H9 (cell line): ENCODE results near the gene TEX19. TPM values are rescaled to one million over a fixed set of nuclear protein-coding genes. Genes with fewer than 3 reads are reported as not detected.
"Not testable (repeated sequence)": the region's sequence is repeated elsewhere in the genome, so short reads cannot be mapped to it uniquely, and the experiment has no call there.

Experiments
- DNase-seq: peaks from one replicate; pipeline ENCODE4 v3.0.0-alpha.2; 2017
- H2AFZ ChIP-seq: one replicate; pipeline ENCODE4 v1.6.1; 2013; ENCODE audit warnings: mild to moderate bottlenecking, low read length, control low read depth, moderate library complexity
- H2AK5ac ChIP-seq: 2 replicates; pipeline ENCODE4 v1.6.1; 2013; ENCODE audit warnings: low read length, control low read depth, mixed read lengths; ENCODE audit not compliant: insufficient read length
- H2BK120ac ChIP-seq: one replicate; pipeline ENCODE4 v1.6.1; 2013; ENCODE audit warnings: low read depth, mild to moderate bottlenecking, low read length, control low read depth, inconsistent platforms; ENCODE audit not compliant: poor library complexity, severe bottlenecking
- H2BK12ac ChIP-seq: 2 replicates; pipeline ENCODE4 v1.6.1; 2013; ENCODE audit warnings: low read length, control low read depth, mixed read lengths, low read depth; ENCODE audit not compliant: insufficient read length
- H2BK15ac ChIP-seq: 2 replicates; pipeline ENCODE4 v1.6.1; 2013; ENCODE audit warnings: low read depth, low read length, control low read depth
- H2BK20ac ChIP-seq: one replicate; pipeline ENCODE4 v1.6.1; 2013; ENCODE audit warnings: low read depth, mild to moderate bottlenecking, low read length, control low read depth, inconsistent platforms; ENCODE audit not compliant: poor library complexity, severe bottlenecking
- H2BK5ac ChIP-seq: 2 replicates; pipeline ENCODE4 v1.6.1; 2013; ENCODE audit warnings: low read length, control low read depth, mixed read lengths; ENCODE audit not compliant: insufficient read length
- H3K14ac ChIP-seq: 2 replicates; pipeline ENCODE4 v1.6.1; 2013; ENCODE audit warnings: low read length, control low read depth; ENCODE audit not compliant: insufficient read depth
- H3K18ac ChIP-seq: 2 replicates; pipeline ENCODE4 v1.6.1; 2013; ENCODE audit warnings: low read depth, mild to moderate bottlenecking, mixed read lengths, low read length, control low read depth; ENCODE audit not compliant: insufficient read length
- H3K23ac ChIP-seq: 2 replicates; pipeline ENCODE4 v1.6.1; 2013; ENCODE audit warnings: low read length, control low read depth, mixed read lengths, low read depth; ENCODE audit not compliant: insufficient read length
- H3K23me2 ChIP-seq: 2 replicates; pipeline ENCODE4 v1.6.1; 2013; ENCODE audit warnings: low read depth, mild to moderate bottlenecking, mixed read lengths, low read length, control low read depth; ENCODE audit not compliant: insufficient read length, poor library complexity, severe bottlenecking
- H3K27ac ChIP-seq: 2 replicates; pipeline ENCODE4 v1.5.1; 2013; ENCODE audit warnings: low read length, control low read depth, mixed read lengths, low read depth; ENCODE audit not compliant: insufficient read length
- H3K27me3 ChIP-seq: 2 replicates; pipeline ENCODE4 v1.6.1; 2013; ENCODE audit warnings: low read length, control low read depth, inconsistent platforms; ENCODE audit not compliant: insufficient read depth
- H3K4ac ChIP-seq: 2 replicates; pipeline ENCODE4 v1.6.1; 2013; ENCODE audit warnings: low read depth, mild to moderate bottlenecking, control low read depth, inconsistent platforms, low read length, moderate library complexity
- H3K4me1 ChIP-seq: 2 replicates; pipeline ENCODE4 v1.6.1; 2013; ENCODE audit warnings: low read length, control low read depth, inconsistent platforms; ENCODE audit not compliant: insufficient read depth
- H3K4me2 ChIP-seq: 2 replicates; pipeline ENCODE4 v1.6.1; 2013; ENCODE audit warnings: low read length, control low read depth, mixed read lengths; ENCODE audit not compliant: insufficient read length, insufficient read depth
- H3K56ac ChIP-seq: 2 replicates; pipeline ENCODE4 v1.6.1; 2013; ENCODE audit warnings: low read depth, mild to moderate bottlenecking, mixed read lengths, low read length, control low read depth; ENCODE audit not compliant: insufficient read length
- H3K79me1 ChIP-seq: 2 replicates; pipeline ENCODE4 v1.6.1; 2013; ENCODE audit warnings: low read depth, mild to moderate bottlenecking, moderate library complexity, low read length, control low read depth, inconsistent platforms; ENCODE audit not compliant: insufficient read depth, poor library complexity, severe bottlenecking
- H3K79me2 ChIP-seq: 2 replicates; pipeline ENCODE4 v1.6.1; 2013; ENCODE audit warnings: low read length, control low read depth, inconsistent platforms; ENCODE audit not compliant: insufficient read depth
- H3K9ac ChIP-seq: 2 replicates; pipeline ENCODE4 v1.6.1; 2013; ENCODE audit warnings: low read length, control low read depth, mixed read lengths; ENCODE audit not compliant: insufficient read length; ENCODE audit errors: extremely low read depth
- H3K9me3 ChIP-seq: one replicate; pipeline ENCODE4 v1.6.1; 2013; ENCODE audit warnings: low read depth, low read length, inconsistent platforms; ENCODE audit not compliant: control insufficient read depth
- H3T11ph ChIP-seq: one replicate; pipeline ENCODE4 v1.6.1; 2013; ENCODE audit warnings: mild to moderate bottlenecking, low read length, control low read depth, inconsistent platforms
- H4K20me1 ChIP-seq: one replicate; pipeline ENCODE4 v1.6.1; 2013; ENCODE audit not compliant: control insufficient read depth, insufficient read length, insufficient read depth
- H4K5ac ChIP-seq: 2 replicates; pipeline ENCODE4 v1.6.1; 2013; ENCODE audit warnings: low read depth, mild to moderate bottlenecking, mixed read lengths, low read length, control low read depth; ENCODE audit not compliant: insufficient read length
- H4K8ac ChIP-seq: replicated peaks from 2 replicates; pipeline ENCODE4 v1.6.1; 2013; ENCODE audit warnings: low read length, control low read depth, mixed read lengths, low read depth; ENCODE audit not compliant: insufficient read length
- H4K91ac ChIP-seq: 2 replicates; pipeline ENCODE4 v1.6.1; 2013; ENCODE audit warnings: low read depth, mild to moderate bottlenecking, moderate library complexity, mixed read lengths, low read length, control low read depth; ENCODE audit not compliant: insufficient read length
- H3K27ac Mint-ChIP-seq, 3 experiments: 2 replicates in 2 of 3; 3 replicates in 1 of 3; pipeline ENCODE4 v1.8.0; 2020 to 2021; ENCODE audit warnings: mixed read lengths in 3 of 3, mild to moderate bottlenecking in 1 of 3, moderate library complexity in 1 of 3
- H3K27me3 Mint-ChIP-seq: 2 replicates; pipeline ENCODE4 v1.8.0; 2021; ENCODE audit warnings: low read depth, mild to moderate bottlenecking, moderate library complexity, mixed read lengths
- H3K36me3 Mint-ChIP-seq, 3 experiments: 2 replicates in 2 of 3; 3 replicates in 1 of 3; pipeline ENCODE4 v1.8.0; 2020 to 2021; ENCODE audit warnings: low read depth in 3 of 3, mixed read lengths in 3 of 3; ENCODE audit not compliant: insufficient read depth in 1 of 3
- H3K4me1 Mint-ChIP-seq, 2 experiments: 2 replicates each; pipeline ENCODE4 v1.8.0; 2020; ENCODE audit warnings: mixed read lengths in 2 of 2
- H3K4me3 Mint-ChIP-seq, 2 experiments: 2 replicates in 1 of 2; 3 replicates in 1 of 2; pipeline ENCODE4 v1.8.0; 2020 to 2021; ENCODE audit warnings: mild to moderate bottlenecking in 2 of 2, mixed read lengths in 2 of 2, moderate library complexity in 1 of 2
- H3K9me3 Mint-ChIP-seq, 2 experiments: 2 replicates in 1 of 2; 3 replicates in 1 of 2; pipeline ENCODE4 v1.8.0; 2020; ENCODE audit warnings: mild to moderate bottlenecking in 2 of 2, mixed read lengths in 2 of 2, moderate library complexity in 1 of 2
- WGBS: extraction: QIAGEN DNeasy Blood & Tissue Kit; methylation state at CpG from one replicate; pipeline ENCODE4 v1.1.7; 2013; ENCODE audit warnings: missing lambda C conversion rate, low lambda C conversion rate, mixed read lengths; ENCODE audit not compliant: insufficient read length; ENCODE audit errors: extremely low coverage; 5-methylcytosine and 5-hydroxymethylcytosine counted together
- total RNA-seq: library from RNA; stranded (reverse); gene quantifications from 2 replicates; pipeline ENCODE4 v1.2.1, GENCODE V29; 2021

TEX19 gene
- total RNA-seq, 1 experiment from 2014 or later, result 1.4 TPM

DNA sequence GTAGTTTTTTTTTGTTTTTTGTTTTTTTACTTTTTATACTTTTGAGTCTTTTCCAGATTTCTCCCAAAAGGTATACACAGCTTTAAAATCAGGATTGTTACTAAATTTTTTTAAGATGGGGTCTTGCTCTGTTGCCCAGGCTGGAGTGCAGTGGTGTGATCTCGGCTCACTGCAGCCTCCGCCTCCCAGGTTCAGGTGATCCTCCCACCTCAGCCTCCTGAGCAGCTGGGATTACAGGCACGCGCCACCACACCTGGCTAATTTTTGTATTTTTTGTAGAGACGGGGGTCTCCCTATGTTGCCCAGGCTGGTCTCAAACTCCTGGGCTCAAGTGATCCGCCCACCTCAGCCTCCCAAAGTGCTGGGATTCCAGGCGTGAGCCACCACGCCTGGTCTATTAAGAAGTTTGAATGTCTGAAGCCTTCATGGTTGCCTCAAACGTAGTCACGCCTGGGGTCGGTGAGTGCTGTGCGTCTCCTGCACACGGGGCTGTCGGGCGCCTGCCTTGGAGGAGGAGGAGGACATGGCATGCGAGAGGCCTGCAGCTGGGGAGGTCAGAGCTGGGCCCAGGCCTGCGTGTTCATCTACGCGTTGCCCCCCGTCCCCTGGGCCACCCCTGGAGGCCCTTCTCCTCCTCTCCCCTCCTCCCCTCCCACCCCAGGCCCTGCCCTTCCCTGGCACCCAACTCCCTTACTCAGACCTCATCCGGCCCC, 23.3 kb downstream of the TEX19 start:
- not testable (repeated sequence) for H3K27me3 ChIP-seq, H2BK12ac ChIP-seq, H3K4me3 Mint-ChIP-seq, H2BK15ac ChIP-seq, H3K23ac ChIP-seq, H3K9me3 Mint-ChIP-seq, H2BK5ac ChIP-seq, H3K18ac ChIP-seq, H3K4me1 ChIP-seq, H3K9me3 ChIP-seq, H3K14ac ChIP-seq, H2BK120ac ChIP-seq, DNase-seq, H3K9ac ChIP-seq, H3K27ac Mint-ChIP-seq, H3K4me2 ChIP-seq, H3K36me3 Mint-ChIP-seq, H4K8ac ChIP-seq, H4K5ac ChIP-seq, H3K79me2 ChIP-seq, H2AFZ ChIP-seq, H3K27ac ChIP-seq, H4K20me1 ChIP-seq, H3K79me1 ChIP-seq, H3K56ac ChIP-seq, H3K4ac ChIP-seq, H3T11ph ChIP-seq, H2BK20ac ChIP-seq, H4K91ac ChIP-seq, H3K23me2 ChIP-seq, H2AK5ac ChIP-seq
- Mint-ChIP-seq H3K4me1 (peaks cover 7 to 18% of the 10 kb centered on the region in 2 experiments), H3K27me3 (peaks cover 19% of the 10 kb centered on the region)
- WGBS, result no CpG with 5 or more reads among the region's 21 CpGs
